HG03571 (cell line): ENCODE data around the gene THEM4.
"Not testable (repeated sequence)": the region's sequence is repeated elsewhere in the genome, so short reads cannot be mapped to it uniquely, and the experiment has no call there.

Experiments used
- ATAC-seq: cut with Tn5 transposase; IDR thresholded peaks from one replicate; pipeline ENCODE4 v1.9.1; 2021; ENCODE audit not compliant: unreplicated experiment

Gene THEM4

DNA sequence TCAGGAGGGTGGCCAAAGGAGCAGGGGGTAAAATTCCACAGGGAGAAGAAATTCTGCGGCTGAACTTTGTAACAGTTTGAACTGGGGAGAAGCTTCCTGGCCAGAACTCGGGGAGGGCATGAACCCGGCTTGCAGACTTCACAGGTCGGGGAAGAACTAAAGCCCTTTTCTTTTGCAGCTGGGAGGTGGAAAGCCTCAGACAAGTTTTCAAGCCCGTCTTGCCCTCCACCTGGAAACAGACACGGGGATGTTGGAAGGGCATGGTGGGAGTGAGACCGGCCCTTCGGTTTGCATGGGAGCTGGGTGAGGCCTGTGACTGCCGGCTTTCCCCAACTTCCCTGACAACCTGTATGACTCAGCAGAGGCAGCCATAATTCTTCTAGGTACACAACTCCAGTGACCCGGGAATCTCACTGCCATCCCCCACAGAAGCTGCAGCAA is 11.3 kb downstream of the THEM4 start:
- ATAC-seq: no peak

GRCh38 chr1:151893176-151893924 is 16.0 kb downstream of the THEM4 start:
- no peak for ATAC-seq

- no peak for ATAC-seq
Observed at GRCh38 chr1:151892190-151892589, 17.1 kb downstream of the THEM4 start.

GRCh38 chr1:151891512-151891911 is 17.8 kb downstream of the THEM4 start:
- no peak for ATAC-seq

- ATAC-seq: no peak
Observed at GRCh38 chr1:151888972-151889570, 20.2 kb downstream of the THEM4 start.

DNA sequence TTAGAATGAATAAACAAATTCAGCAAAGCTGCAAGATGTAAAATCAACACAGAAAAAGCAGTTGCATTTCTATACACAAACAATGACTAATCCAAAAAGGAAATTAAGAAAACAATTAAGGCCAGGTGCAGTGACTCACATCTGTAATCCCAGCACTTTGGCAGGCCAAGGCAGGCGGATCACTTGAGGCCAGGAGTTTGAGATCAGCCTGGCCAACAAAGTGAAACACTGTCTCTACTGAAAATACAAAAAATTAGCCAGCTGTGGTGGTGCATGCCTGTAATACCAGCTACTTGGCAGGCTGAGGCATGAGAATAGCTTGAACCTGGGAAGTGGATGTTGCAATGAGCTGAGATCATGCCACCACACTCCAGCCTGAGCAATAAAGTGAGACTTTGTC is 22.3 kb downstream of the THEM4 start:
- ATAC-seq: no peak

DNA sequence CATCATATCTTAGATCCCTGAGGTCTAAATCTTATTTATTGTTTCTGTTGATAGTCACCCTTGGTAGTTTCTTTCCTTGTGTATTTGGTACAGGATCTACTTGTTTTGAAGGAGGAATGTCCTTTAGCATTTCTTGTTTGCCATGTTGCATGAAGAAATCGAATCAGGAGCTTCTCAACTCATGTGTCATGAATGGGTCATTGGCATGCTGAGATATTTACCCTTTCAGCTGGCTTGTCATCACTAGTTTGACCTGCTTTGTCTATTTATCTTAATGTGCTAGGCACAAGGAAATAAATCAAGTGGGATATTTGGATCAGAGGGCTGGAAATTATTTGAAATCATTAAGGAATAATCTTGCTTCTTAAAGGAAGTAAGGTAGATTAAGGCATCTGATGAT is 23.8 kb downstream of the THEM4 start:
- no peak for ATAC-seq

- ATAC-seq: not testable (repeated sequence)
Observed at GRCh38 chr1:151884879-151885278, 24.4 kb downstream of the THEM4 start.

DNA sequence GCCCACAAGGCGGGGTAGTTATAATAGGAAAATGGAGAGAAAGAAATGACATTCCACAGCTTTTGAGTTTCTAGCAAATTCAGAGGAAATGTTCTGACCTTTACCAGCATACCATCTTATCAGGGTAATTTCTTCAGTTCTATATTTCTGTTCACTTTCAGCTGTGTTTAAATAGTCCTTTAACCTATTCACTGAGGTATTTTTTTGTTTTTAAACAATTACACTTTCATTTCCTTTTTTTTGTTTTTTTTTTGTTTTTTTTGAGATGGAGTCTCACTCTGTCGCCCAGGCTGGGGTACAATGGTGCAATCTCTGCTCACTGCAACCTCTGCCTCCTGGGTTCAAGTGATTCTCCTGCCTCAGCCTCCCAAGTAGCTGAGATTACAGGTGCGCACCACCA is 24.9 kb downstream of the THEM4 start:
- ATAC-seq: not testable (repeated sequence)

DNA sequence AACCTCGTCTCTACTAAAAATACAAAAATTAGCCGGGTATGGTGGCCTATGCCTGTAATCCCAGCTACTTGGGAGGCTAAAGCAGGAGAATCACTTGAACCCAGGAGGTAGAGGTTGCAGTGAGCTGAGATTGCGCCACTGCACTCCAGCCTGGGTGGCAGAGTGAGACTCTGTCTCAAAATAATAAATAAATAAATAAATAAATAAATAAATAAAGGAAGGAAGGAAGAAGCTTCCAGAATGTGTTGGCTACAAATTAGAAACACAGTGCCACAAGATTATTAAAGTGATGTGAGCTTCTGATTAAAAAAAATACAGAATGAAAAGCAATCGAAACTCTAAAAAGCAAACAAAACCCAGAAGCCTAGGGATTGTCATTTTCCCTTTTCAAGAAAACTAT is 25.4 kb downstream of the THEM4 start:
- not testable (repeated sequence) for ATAC-seq

GRCh38 chr1:151882918-151883317 is 26.4 kb downstream of the THEM4 start:
- ATAC-seq: not testable (repeated sequence)

DNA sequence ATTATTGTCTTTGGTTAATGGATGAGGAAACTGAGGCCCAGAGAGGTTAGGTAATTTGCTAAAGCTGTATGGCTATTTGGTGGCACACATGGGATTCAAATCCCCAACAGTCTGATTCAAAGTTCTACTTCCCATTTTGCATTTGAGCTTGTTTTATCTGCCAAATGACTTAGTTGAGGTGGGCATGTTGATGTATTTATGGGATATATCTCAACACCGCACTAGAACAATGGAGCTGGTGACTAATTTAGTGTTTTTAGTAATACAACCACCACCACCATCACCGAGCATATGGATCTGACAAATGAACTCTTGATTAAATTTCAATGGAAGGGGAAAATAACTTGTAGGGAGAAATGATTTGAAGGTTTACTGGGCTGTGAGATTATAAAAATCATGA is 26.8 kb downstream of the THEM4 start:
- no peak for ATAC-seq

- no peak for ATAC-seq
Observed at GRCh38 chr1:151881479-151881878, 27.8 kb downstream of the THEM4 start.

DNA sequence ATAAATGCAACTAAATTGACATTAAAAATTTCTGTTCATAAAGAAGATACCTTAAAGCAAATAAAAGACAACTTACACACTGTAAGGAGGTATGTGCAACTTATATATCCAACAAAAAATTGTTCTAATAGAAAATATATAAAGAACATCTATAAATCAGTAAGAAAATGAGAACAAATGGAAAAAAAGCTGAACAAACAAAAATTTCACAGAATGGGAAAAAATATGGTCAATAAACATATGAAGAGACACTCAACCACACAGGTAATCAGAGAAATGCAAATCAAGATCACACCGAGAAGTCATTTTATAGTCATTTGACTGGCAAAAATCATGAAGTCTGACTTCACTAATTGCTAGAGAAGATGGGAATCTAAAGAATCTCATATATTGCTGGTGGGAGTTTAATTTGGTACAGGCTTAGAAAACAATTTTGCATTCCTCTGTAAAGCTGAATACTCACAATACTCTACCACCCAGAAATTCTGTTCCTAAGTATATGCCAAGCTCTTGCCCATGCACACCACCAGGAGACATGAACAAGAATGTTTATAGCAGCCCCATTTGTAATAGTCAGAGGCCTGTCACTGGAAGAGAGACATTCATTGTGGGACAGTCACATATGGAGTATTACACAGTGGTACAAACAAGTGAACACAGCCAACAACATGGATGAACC is 33.8 kb downstream of the THEM4 start:
- no peak for ATAC-seq

DNA sequence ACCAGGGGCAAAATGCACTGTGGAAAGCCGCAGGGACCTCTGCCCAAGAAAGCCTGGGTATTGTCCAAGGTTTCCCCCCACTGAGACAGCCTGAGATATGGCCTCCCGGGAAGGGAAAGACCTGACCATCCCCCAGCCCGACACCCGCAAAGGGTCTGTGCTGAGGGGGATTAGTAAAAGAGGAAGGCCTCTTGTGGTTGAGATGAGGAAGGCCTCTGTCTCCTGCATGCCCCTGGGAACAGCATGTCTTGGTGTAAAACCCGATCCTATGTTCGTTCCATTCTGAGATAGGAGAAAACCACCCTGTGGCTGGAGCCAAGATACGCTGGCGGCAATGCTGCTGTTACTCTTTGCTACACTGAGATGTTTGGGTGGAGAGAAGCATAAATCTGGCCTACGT is 36.5 kb downstream of the THEM4 start:
- not testable (repeated sequence) for ATAC-seq

DNA sequence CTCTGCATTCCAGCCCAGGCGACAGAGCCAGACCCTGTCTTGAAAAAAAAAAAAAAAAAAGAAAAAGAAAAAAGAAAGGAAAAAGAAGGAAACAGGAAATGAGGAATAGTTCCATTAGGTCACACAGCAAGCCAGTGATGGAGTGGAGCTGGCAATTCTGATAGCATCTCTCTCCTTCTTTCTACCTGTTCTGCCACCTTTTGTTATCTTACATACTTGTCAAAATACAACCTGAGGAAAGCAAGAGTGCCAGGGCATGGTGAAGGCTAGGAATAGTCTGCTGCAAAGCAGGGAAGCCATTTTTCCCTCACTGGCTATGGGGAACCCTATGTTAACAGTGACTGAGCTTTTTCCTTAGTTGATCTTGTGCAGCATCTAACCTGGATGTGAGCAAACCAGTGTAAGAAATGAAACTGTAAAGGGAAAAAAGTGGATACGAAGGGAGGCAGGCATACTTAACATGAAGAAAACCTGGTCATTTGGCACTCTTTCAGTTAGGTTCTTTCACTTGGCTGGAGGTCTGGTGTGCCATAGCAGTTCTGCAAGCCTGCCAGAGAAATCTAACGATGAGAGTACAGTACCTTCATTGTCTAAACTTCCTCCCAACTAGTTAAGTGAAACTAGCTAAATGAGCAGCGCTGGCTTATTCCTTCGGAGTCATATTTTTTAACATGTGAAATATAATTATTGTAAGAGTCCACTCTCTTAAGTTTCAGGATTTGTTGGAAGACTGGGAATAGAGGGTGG is 37.9 kb downstream of the THEM4 start:
- no peak for ATAC-seq

- ATAC-seq: no peak
Observed at GRCh38 chr1:151868486-151868885, 40.8 kb downstream of the THEM4 start.

GRCh38 chr1:151867765-151868411 is 41.4 kb downstream of the THEM4 start:
- no peak for ATAC-seq

DNA sequence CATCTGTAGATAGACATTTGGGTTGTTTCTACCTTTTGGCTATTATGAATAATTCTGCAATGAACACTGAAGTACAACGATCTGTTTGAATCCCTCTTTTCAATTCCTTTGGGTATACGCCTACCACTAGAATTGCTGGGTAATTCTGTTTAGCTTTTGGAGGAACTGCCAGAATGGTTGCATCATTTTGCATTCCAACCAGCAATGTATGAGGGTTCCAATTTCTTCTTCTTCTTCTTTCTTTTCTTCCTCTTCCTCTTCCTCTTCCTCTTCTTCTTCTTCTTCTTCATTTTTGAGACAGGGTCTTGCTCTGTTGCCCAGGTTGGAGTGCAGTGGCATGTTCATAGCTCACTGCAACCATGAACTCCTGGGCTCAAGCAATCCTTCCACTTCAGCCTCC is 42.0 kb downstream of the THEM4 start:
- ATAC-seq: no peak

GRCh38 chr1:151864411-151864810 is 44.9 kb downstream of the THEM4 start:
- ATAC-seq: no peak

GRCh38 chr1:151862604-151863003 is 46.7 kb downstream of the THEM4 start:
- ATAC-seq: no peak
